ENCODE results near the gene METTL8.
"Not testable (repeated sequence)": the region's sequence is repeated elsewhere in the genome, so short reads cannot be mapped to it uniquely, and the experiment has no call there.

METTL8 gene

GRCh38 chr2:171311589-171311988, 122.2 kb downstream of the METTL8 start:
- not testable (repeated sequence) for DNase-seq (ENCODE audit: low read depth in 2 of 2)

- DNase-seq (ENCODE audit: low read depth in 2 of 2), result no peak
These were observed 122.9 kb downstream of the METTL8 start for GRCh38 chr2:171310889-171311288.

GRCh38 chr2:171309455-171310286, 124.1 kb downstream of the METTL8 start:
- no peak for DNase-seq (ENCODE audit: low read depth in 2 of 2)

GRCh38 chr2:171308280-171309054, 125.3 kb downstream of the METTL8 start:
- DNase-seq (ENCODE audit: low read depth in 2 of 2), result no peak

GRCh38 chr2:171307560-171307959, 126.2 kb downstream of the METTL8 start:
- DNase-seq (ENCODE audit: low read depth in 2 of 2), result no peak

- no peak for DNase-seq (ENCODE audit: low read depth in 2 of 2)
These were observed 135.8 kb downstream of the METTL8 start for GRCh38 chr2:171297956-171298355.

GRCh38 chr2:171294608-171295007, 139.2 kb downstream of the METTL8 start:
- DNase-seq (ENCODE audit: low read depth in 2 of 2), result no peak

GRCh38 chr2:171293661-171294060, 140.1 kb downstream of the METTL8 start:
- DNase-seq (ENCODE audit: low read depth in 2 of 2), result no peak

- no peak for DNase-seq (ENCODE audit: low read depth in 2 of 2)
These were observed 143.8 kb downstream of the METTL8 start for GRCh38 chr2:171289991-171290390.

GRCh38 chr2:171289316-171289715, 144.5 kb downstream of the METTL8 start:
- DNase-seq (ENCODE audit: low read depth in 2 of 2), result no peak

GRCh38 chr2:171287611-171288010, 146.2 kb downstream of the METTL8 start:
- DNase-seq (ENCODE audit: low read depth in 2 of 2), result no peak

GRCh38 chr2:171287036-171287571, 146.7 kb downstream of the METTL8 start:
- no peak for DNase-seq (ENCODE audit: low read depth in 2 of 2)

GRCh38 chr2:171281110-171281509, 152.7 kb downstream of the METTL8 start:
- no peak for DNase-seq (ENCODE audit: low read depth in 2 of 2)

- no peak for DNase-seq (ENCODE audit: low read depth in 2 of 2)
These were observed 153.6 kb downstream of the METTL8 start for GRCh38 chr2:171279983-171280790.

GRCh38 chr2:171274757-171275156, 159.0 kb downstream of the METTL8 start:
- DNase-seq (ENCODE audit: low read depth in 2 of 2), result no peak

- DNase-seq (ENCODE audit: low read depth in 2 of 2), result no peak
These were observed 161.8 kb downstream of the METTL8 start for GRCh38 chr2:171271971-171272436.

- no peak for DNase-seq (ENCODE audit: low read depth in 2 of 2)
These were observed 162.4 kb downstream of the METTL8 start for GRCh38 chr2:171271386-171271785.

GRCh38 chr2:171267855-171268629, 165.7 kb downstream of the METTL8 start:
- no peak for DNase-seq (ENCODE audit: low read depth in 2 of 2)
